ENCODE data around the gene POU2F2. TPM values are rescaled to one million over a fixed set of nuclear protein-coding genes. Genes with fewer than 3 reads are reported as not detected.
"Not testable (repeated sequence)": the region's sequence is repeated elsewhere in the genome, so short reads cannot be mapped to it uniquely, and the experiment has no call there.

POU2F2 gene
- total and polyA plus RNA-seq, 3 donors from 2014 or later: 9.4 to 20.6 (median 13.2) TPM

- 77 to 100% methylated on average over 1 of the region's 1 CpG for WGBS, 2 donors
- Histone ChIP-seq H3K27me3 (no peaks in the 10 kb centered on the region), H3K36me3 (ENCODE audit: low read depth, missing control alignments) (no peaks in the 10 kb centered on the region), H3K9me3 (no peaks in the 10 kb centered on the region), H3K4me1 (no peaks in the 10 kb centered on the region), H3K27ac (no peak overlapping the region), H3K4me3 (no peak overlapping the region)
- no peak for DNase-seq
- no peak for TF ChIP-seq POLR2A (IDR thresholded peaks at IDR 0.05)
- TF ChIP-seq CTCF (IDR thresholded peaks at IDR 0.05): no peak
- intact Hi-C loops (cut with DNase I; ENCODE audit: low total_unique reads): no loop called here
Measured at GRCh38 chr19:42110658-42111057, 21.6 kb downstream of the POU2F2 start.

- no peak for DNase-seq
- no peaks in the 10 kb centered on the region for H3K4me1 ChIP-seq
- TF ChIP-seq POLR2A (IDR thresholded peaks at IDR 0.05) (no peak), CTCF (IDR thresholded peaks at IDR 0.05) (no peak)
- H3K36me3 ChIP-seq (ENCODE audit: low read depth, missing control alignments): no peaks in the 10 kb centered on the region
- H3K27ac ChIP-seq: no peak overlapping the region
- H3K27me3 ChIP-seq: no peaks in the 10 kb centered on the region
- H3K4me3 ChIP-seq: no peak overlapping the region
- 68 to 79% methylated on average over 3 of the region's 3 CpGs for WGBS, 2 donors
- intact Hi-C loops (cut with DNase I; ENCODE audit: low total_unique reads): no loop called here
- H3K9me3 ChIP-seq: no peaks in the 10 kb centered on the region
Measured at GRCh38 chr19:42109896-42110295, 22.4 kb downstream of the POU2F2 start.

- TF ChIP-seq POLR2A (IDR thresholded peaks at IDR 0.05) (no peak), CTCF (IDR thresholded peaks at IDR 0.05) (peak; percentile 55 to 83 (median 63))
- Histone ChIP-seq H3K4me1 (no peaks in the 10 kb centered on the region), H3K4me3 (no peak overlapping the region), H3K9me3 (no peaks in the 10 kb centered on the region), H3K36me3 (ENCODE audit: low read depth, missing control alignments) (no peaks in the 10 kb centered on the region), H3K27ac (no peak overlapping the region), H3K27me3 (no peaks in the 10 kb centered on the region)
- WGBS, 2 donors: 37 to 42% methylated on average over 10 to 16 of the region's 16 CpGs
- intact Hi-C loops (cut with DNase I; ENCODE audit: low total_unique reads): no loop called here
- peak; percentile 82 for DNase-seq
Measured at GRCh38 chr19:42108527-42109389, 23.5 kb downstream of the POU2F2 start.

- H3K36me3 ChIP-seq (ENCODE audit: low read depth, missing control alignments): no peaks in the 10 kb centered on the region
- no peak overlapping the region for H3K4me3 ChIP-seq
- TF ChIP-seq CTCF (IDR thresholded peaks at IDR 0.05) (no peak), POLR2A (IDR thresholded peaks at IDR 0.05) (no peak)
- H3K27ac ChIP-seq: no peak overlapping the region
- 79 to 86% methylated on average over 2 of the region's 2 CpGs for WGBS, 2 donors
- H3K9me3 ChIP-seq: no peaks in the 10 kb centered on the region
- H3K27me3 ChIP-seq: no peaks in the 10 kb centered on the region
- H3K4me1 ChIP-seq: no peaks in the 10 kb centered on the region
- no peak for DNase-seq
- intact Hi-C loops (cut with DNase I; ENCODE audit: low total_unique reads): no loop called here
Measured at GRCh38 chr19:42105368-42105767, 26.9 kb downstream of the POU2F2 start.

GRCh38 chr19:42102877-42103276 lies 29.4 kb downstream of the POU2F2 start:
- 90 to 91% methylated on average over 2 of the region's 2 CpGs for WGBS, 2 donors
- intact Hi-C loops (cut with DNase I; ENCODE audit: low total_unique reads): no loop called here

GRCh38 chr19:42100241-42100640 lies 32.0 kb downstream of the POU2F2 start:
- H3K4me1 ChIP-seq; H3K27ac ChIP-seq; H3K9me3 ChIP-seq; H3K36me3 ChIP-seq (ENCODE audit: low read depth, missing control alignments); H3K4me3 ChIP-seq; DNase-seq; H3K27me3 ChIP-seq; intact Hi-C loops (cut with DNase I; ENCODE audit: low total_unique reads): not testable (repeated sequence)
- 95 to 96% methylated on average over 10 of the region's 10 CpGs for WGBS, 2 donors

More at GRCh38 chr19:42102877-42103276, 29.4 kb downstream of the POU2F2 start:
- H3K27ac ChIP-seq: no peak overlapping the region
- no peak overlapping the region for H3K4me3 ChIP-seq
- no peaks in the 10 kb centered on the region for H3K4me1 ChIP-seq
- H3K27me3 ChIP-seq: no peaks in the 10 kb centered on the region
- no peaks in the 10 kb centered on the region for H3K36me3 ChIP-seq (ENCODE audit: low read depth, missing control alignments)
- no peaks in the 10 kb centered on the region for H3K9me3 ChIP-seq
- no peak for DNase-seq
- no peak for TF ChIP-seq POLR2A (IDR thresholded peaks at IDR 0.05)
- no peak for TF ChIP-seq CTCF (IDR thresholded peaks at IDR 0.05)
